GM21737 (cell line): ENCODE data around the gene KRT83.
"Not testable (repeated sequence)": the region's sequence is repeated elsewhere in the genome, so short reads cannot be mapped to it uniquely, and the experiment has no call there.

Experiments used
- ATAC-seq: cut with Tn5 transposase; IDR thresholded peaks from one replicate; pipeline ENCODE4 v1.9.1; 2021; ENCODE audit warnings: mild to moderate bottlenecking, moderate library complexity; ENCODE audit not compliant: unreplicated experiment

KRT83 gene

DNA sequence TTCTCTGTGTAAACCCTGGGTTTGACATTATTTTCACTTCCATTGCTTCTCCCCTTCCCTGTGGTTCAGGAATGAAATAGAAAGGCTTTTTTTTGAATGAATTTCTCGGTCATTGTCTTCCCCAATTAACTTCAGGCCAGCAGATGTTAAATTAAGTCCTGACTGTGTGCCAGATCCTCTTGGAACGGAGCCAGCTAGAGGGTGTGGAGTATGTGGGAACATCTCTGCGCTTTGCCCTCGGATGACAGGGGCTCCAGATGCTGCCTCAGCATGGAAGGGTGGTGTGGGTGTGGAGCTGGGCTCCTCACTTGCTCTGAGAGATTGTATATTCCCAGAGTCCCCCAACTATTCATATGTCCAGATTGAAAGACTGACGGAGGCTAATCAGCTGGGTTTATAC lies 33.0 kb upstream of the KRT83 start:
- ATAC-seq: no peak

DNA sequence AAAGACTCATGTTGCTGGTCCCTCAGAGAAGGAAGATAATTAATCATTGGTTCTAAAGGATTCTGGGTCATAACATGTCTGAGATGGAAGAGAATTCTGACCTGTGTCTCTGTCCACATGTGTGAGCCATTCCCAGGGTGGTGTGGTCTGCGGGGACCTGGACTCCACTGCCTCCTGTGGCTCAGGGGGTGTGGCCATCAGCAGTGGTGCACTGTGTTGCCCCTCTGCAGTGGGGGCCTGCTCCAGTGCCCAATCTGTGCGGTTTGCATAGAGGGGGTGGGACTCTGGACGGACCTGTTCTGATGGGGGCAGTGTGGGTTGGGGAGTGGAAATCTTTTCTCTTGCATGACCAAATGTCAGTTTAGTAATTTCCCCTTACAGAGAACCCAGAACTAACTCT lies 32.6 kb upstream of the KRT83 start:
- ATAC-seq: no peak

DNA sequence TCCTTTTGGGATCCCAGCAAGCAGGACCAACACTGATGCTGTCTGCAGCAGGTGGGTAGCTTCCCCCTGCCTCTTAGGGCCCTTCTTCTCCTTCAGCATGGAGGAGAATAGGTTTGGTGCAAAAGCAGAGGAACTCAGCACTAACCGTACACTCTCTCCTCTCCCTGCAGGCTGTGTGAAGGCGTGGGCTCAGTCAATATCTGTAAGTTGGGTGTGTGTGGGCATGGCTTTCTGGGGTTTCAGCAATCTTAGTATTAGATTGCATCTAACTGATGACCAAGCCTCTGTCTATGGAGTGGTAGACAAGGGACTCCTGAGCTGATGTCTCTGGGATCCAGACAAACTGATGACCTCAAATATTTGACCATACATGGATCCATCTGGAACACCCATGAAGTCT lies 31.8 kb upstream of the KRT83 start:
- no peak for ATAC-seq

DNA sequence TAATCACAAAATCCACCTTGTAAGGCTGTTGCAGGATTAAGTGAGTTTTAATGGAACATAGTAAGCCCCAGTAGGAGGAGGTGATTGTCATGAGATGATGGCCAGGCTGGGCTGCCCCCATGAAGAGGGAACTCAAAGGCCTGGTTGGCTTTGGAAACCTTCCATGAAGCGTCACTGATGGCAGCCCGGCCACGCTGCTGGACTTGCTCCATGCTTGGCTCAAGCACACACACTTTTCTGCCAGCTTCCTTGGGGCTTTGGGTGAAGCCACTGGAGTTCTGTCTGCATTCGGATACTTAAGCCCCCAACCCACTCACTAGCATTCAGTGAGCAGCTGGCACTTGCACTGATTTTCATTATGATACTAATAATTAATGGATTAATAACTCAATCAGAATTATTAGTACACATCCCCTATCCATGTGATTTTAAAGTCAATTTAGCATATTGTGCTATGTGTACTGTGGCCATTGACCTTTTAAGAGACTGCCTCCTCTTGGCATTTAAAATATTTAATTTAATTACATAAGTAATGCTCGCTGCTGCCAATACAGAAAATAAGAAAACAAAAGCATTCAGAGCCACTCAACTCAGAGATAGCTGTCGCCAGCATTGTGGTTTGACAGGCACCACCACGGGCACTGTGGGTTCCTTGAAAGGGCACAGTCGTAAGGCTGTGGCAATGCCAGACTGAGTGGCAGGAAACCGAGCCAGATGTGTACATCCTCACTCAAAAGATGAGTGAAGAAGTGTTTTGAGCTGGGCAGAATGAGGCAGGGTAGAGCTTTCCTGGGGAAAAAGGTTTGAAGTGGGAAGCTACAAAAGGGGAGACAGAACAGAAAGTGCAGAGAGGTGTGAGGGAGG lies 30.2 kb upstream of the KRT83 start:
- ATAC-seq: no peak

DNA sequence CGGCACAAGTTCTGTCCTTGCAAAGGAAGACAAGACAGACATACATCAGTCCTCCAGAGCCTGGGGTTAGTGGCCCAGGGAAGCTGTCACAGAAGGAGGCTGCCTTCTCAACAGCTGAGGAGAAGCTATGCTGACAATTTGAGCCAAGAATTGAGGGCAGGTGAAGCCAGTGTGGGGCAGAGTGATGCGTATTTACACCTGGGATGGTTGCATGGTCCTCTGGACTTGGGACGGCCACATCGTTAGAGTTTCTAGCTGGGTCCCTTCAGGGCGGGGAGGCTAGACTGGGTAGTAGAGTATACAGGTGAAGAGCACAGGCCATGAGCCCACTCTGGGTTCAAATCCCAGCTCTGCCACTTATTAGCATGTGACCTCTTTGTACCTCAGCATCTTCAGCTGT lies 29.6 kb upstream of the KRT83 start:
- no peak for ATAC-seq

DNA sequence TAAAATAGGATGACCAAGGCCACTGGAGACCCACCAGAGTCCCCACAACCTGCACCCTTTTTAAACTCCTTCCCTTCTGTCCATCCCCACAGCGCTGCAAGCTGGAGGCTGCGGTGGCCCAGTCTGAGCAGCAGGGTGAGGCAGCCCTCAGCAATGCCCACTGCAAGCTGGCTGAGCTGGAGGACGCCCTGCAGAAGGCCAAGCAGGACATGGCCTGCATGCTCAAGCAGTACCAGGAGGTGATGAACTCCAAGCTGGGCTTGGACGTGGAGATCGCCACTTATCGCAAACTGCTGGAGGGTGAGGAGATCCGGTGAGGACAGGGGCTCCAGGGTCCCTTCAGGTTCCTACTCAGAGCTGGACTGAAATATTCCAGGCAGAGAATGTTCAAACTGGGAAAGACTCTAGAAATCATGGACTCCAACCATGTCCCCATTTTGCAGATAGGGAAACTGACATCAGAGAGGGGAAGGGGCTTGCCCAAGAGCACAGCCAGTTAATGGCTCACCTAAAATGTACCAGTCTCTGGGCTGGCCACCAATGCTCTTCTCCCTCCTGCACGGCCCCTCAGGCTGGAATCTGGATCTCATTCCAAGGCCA lies 28.9 kb upstream of the KRT83 start:
- ATAC-seq: no peak

DNA sequence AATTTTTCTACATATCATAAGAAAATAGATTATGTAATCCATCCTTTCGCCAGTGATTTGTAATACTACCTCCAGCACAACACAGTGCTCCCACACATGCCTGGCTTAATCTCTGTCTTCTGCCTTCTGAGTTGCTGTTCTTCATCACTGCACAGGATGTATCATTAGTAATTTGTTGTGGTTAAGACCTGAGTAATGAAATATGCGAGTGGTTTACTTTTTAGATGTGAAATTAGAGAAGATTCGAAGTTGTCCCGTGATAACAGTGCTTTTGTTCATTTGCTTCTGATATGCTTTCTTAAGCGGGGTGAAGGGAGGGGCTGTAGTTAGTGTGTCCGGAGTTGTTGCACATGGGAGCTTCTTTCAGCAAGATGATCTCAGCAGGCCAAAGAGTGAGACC lies 28.0 kb upstream of the KRT83 start:
- ATAC-seq: no peak

DNA sequence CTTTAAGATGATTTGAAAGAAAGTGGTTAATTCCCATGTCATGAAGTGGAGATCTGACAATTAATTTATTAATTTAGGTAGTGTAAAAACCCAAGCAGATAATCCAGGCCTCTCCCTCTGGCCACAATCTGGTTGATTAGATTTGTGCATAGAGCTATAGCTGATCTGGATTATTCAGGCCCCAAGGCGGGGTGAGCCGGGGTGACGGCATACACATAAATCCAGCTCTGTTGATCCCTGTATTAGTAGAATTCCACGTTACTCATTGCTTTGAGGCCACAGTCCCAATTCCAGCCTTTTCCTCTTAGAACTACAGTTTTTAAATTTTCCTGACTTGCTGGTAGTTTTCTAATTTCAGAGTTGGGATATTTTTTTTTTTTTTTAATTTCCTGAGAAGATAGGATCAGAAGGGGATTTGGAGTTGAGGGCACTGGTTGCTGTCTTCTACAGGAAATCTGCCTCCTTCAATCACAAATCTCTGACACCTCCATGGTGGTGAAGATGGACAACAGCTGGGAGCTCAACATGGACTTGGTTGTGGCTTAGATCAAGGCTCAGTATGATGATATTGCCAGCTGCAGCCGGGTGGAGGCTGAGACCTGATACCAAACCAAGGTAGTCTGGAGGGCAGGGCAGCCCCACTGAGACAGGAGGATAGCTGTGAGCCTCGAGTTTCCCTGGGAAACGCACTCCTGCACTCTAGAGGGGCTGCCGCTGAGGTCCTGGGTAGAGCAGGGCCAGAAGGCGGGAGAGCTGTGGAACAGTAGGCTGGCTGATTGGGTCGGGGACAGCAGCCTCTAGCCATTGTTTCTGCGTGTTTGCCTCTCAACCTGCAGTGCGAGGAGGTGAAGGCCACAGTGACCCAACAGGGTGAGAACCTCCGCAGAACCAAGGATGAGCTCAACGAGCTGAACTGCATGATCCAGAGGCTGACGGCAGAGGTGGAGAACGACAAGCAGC lies 26.6 kb upstream of the KRT83 start:
- ATAC-seq: no peak

DNA sequence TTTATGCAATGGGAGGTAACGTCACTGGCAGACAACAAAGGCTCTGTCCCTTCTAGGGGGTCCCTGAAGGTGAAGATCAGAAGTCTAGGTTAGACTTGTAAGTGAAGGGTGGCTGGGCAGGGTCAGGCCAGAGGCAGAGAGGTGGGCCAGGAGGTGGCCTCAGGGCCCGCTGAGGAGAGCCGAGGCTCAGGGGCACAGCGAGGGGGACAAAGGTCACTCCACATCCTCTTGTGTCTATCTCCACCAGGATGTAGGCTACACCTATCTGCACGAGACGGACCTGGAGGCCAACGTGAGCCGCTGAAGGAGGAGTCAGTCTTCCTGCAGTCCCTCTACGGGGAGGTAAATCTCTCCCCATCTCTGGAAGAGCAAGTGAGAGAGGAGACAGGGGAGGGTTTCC lies 25.8 kb upstream of the KRT83 start:
- ATAC-seq: no peak

DNA sequence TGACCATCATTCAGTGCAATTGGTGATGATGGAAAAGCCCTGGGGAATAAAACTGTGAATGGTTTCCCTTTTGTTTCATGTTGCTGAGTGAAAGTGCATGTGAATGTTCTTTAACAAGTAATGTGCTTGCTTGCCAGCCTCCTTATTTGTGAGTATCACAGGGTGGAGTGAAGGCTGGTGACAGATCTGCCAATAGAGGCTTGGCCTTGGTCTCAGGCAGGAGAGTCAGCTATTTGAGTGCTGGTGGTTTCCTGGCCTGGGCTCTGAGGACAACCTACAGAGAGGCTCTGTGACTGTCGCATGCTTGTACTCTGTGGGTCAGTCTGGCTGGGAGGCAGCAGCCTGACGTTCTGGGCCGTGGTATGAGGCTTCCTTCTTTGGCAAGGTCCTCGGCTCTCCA lies 25.4 kb upstream of the KRT83 start:
- ATAC-seq: no peak

DNA sequence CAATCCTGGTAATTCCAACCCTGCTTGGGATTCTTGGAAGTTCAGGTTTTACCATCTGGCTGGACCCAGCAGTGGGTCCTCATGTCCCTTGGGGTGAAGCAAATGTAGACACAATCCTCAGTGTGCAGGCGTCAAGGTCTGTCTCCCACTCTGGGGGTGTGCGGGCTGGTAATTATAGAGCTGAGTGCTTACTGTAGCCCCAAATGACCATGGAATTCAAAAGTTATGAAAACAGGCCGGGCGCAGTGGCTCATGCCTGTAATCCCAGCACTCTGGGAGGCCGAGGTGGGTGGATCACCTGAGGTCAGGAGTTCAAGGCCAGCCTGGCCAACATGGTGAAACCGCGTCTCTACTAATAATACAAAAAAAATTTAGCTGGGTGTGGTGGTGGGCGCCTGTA lies 23.8 kb upstream of the KRT83 start:
- not testable (repeated sequence) for ATAC-seq

DNA sequence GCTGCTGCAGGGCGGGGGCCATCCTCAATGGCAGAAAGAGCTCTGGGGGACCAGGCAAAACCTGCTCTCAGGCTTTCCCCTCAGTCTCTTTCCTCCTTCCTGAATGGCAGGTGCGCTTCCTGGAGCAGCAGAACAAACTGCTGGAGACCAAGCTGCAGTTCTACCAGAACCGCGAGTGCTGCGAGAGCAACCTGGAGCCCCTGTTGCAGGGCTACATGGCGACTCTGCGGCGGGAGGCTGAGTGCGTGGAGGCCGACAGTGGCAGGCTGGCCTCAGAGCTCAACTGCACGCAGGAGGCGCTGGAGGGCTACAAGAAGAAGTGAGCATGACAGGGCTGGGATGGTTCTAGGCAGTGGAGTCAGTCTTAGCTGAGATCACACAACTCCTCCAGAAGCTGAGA lies 22.9 kb upstream of the KRT83 start:
- no peak for ATAC-seq

DNA sequence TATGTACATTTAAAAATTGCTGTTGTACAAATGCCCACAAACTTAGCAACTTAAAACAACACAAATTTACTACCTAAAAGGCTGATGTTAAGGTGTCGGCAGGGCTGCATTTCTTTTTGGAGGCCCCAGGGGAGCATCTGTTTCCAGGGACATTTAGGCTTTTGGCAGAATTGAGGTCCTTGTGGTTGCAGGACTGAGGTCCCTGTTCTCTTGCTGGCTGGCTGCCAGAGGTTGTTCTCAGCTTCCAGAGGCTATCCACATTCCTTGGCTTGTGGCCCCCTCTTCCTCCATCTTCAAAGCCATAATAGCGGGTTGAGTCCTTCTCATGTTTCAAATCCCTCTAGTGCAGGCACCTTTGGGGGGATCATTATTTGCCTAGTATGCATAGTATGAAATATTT lies 22.4 kb upstream of the KRT83 start:
- no peak for ATAC-seq

DNA sequence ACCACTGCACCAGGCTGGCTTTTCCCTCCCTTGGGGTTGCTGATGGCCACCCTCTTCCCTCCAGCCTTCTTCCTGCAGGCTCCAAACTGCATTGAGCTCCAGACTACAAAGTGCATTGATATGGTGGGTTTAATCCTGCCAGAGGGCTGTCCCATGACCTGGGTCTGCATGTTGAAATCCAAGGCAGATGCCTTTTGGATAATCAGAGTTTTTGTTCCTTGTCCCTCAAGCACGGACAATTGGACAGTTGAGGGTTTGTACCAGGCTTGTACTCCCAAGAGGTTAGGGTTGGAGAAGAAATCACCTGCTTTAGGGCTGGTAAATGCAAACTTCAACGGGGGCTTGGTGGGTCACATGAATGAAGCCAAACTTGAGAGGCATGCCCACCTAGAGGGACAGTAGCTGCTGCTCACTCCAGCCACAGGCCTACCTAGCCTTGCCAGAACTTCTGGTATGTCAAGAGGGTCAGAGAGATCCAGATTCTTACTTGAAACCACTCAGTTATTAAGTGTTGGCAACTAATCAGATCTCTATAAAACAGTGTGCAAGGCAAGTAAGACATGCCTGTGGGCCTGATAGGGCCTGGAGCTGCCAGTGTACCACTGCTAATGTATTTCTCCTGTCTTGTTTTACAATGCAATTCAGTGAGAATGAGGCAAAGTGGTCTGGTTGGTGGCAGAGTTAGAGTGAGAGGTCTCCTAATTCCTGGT lies 21.7 kb upstream of the KRT83 start:
- no peak for ATAC-seq

DNA sequence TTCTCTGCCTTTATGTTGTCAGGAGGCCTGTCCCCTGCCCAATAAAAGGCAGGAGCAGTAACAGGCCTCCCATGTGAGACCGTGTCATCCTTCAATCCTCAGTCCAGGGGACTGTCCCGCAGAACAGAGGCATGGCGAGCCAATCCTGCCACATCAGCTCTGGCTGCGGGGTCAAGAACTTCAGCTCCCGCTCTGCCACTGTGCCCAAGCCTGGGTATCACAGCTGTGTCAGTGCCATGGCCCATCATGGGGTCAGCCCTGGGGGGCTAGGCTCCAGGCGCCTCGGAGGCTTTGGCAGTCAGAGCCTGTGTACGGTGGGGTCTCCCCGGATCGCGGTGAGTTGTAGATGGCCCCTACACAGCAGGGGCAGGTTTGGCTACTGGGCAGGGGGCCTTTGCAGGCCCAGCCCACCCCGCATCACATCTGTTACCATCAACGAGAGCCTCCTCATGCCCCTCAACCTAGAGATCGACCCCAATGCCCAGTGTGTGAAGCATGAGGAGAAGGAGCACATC lies 19.9 kb upstream of the KRT83 start:
- no peak for ATAC-seq

DNA sequence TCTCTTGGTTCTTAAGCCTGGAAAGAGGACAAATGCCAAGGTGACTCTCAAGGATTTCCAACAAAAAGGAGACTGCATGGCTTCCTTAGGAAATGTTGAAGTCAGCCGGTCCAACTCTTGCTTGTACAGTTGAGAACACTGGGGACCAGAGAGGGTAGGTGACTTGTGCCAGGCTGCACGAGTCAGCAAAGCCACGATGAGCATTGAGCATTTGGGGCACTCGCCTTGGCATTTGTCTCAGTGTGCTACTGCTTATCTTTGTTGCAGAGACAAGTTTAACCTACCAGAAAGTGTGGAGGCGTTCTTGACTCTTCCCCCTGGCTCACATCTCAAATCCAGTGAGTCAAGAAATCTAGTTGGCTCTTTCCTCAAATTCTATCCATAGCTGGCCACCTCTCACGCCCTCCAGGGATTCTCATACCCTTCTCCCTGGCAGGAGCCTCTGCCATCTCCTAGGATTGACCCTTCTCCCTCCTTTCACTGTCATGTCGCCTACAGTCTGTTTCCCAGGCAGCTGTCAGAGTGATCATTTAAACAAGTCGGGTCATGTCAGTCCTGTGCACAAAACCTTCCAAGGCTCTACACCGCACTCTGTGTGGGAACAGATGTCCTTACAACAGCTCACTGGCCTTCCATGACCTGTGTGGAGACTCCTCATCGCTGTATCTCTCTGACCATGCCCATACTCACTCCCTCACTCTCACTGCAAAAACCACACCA lies 17.2 kb upstream of the KRT83 start:
- ATAC-seq: no peak

DNA sequence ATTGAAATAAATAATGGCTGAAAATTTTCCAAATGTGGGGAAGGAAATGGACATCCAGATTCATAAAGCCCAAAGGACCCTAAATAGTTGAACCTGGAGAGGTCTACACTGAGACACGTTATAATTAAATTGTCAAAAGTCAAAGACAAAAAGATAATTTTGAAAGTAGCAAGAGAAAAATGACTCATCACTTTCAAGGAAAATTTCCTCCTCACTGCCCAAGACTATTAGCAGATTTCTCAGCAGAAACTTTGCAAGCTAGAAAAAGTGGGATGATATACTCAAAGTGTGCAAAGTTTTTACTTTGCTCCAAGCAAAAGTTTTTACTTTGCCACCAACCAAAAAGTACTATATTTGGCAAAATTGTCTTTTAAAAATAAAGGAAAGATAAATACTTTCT lies 15.9 kb upstream of the KRT83 start:
- no peak for ATAC-seq

DNA sequence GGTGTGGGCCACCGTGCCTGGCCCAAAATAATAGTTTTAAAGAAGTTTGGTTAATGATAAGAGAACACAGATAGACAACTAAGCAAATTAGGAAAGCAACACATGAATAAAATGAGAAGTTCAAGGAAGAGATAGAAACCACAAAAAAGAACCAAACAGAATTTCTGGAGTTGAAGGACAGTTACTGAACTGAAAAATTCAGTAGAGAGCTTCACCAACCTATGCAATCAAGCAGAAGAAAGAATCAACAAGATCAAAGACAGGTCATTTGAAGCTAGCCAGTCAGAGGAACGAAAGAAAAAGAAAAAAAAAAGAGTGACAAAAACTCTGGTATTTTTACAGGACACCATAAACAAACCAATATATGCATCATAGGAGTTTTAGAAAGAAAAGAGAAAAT lies 15.4 kb upstream of the KRT83 start:
- ATAC-seq: no peak

DNA sequence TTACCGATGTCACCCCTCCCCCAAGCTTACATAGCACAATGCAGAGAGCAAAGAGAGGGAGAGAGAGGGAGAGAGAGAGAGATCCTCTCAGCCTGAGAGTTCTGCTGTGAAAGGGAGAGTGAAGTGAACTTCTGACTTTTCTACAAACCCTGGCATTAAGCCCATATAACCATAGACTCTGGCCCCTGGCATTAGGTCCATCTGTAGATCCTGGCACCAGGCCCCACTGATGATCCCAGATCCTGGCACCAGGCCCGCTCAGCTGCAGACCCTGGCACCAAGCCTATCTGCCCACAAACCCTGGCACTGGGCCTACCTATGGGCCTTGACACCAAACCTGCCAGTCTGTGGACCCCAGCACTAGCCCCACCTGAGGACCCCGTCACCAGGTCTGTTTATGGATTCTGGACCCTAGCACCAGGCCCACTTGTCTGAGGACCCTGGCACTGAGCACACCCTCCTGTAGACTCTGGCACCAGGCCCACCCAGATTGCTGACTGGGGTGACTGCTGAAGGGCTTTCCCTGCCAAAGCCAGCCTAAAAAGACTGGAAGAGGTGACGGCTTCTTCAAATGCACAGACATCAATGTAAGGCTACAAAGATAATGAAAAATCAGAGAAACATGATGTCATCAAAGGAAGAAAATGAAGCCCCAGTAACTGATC lies 14.5 kb upstream of the KRT83 start:
- no peak for ATAC-seq

DNA sequence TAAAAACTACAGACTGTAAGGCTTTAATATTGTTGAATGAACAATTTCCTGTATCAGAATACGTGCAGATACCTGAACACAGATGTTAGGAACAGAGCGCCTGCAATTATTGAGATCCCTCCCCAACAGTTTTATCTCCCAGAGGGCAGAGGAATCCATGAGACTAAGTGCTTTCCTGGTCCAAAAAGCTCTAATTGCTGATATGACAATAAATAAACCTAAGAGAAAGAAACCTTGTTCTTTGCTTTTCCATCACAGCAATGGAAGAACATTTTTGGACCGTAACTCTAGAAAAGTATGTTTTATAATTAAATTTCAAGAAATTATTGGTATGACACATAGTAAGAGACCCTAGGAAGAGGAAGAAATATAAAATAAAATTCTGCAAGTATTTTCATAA lies 13.0 kb upstream of the KRT83 start:
- ATAC-seq: no peak
